22Rv1 (cell line): ENCODE data around the gene SNAI1.

ENCODE experiments used
- H3K27ac ChIP-seq: fragments of 450-650 bp; 2 replicates; pipeline ENCODE4 v1.5.1; 2017
- CTCF ChIP-seq: fragments of 450-650 bp; IDR thresholded peaks from 2 replicates; pipeline ENCODE4 v1.5.1; 2017; ENCODE audit warnings: mild to moderate bottlenecking
- ZFX ChIP-seq: fragments of 450-650 bp; IDR thresholded peaks from 2 replicates; pipeline ENCODE4 v1.6.1; 2017; ENCODE audit warnings: antibody characterized with exemption, borderline replicate concordance

Gene SNAI1

DNA sequence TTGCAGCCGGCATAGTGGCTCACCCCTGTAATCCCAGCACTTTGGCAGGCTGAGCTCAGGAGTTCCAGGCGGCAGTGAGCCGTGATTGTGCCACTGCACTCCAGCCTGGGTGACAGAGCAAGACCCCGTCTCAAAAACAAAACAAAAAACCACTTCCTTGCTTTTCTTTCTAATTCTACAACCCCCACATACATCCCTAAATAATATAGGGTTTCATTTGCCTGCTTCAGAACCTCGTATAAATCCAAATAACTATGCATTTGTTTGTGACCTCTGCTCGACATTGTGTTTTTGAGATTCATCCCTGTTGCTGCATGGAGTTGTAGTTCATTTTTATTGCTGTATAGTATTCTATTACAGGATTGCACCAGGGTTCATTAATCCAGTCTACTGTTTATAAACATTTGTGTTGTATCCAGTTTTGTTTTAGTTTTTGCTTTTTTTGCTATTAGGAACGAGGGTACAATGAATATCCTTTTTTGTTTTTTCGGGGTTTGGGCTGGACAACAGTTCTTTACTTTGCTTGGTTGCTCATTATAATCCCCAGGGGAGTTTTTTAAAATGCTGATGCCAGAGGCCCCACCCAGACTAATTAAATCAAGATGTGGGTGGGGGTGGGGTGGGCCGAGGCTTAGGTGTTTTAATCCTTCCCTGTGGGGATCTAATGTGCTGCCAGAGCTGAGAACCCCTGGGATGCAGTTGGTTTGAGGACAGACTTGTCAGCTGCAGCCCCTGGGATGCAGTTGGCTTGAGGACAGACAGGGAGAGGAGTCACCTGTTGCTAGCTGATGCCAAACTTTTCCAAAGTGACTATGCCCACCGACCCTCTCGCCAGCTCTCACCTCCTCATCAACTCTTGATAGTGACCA is 2.4 kb upstream of the SNAI1 start:
- TF ChIP-seq CTCF (no peak), ZFX (no peak)
- H3K27ac ChIP-seq, result no peak overlapping the region

DNA sequence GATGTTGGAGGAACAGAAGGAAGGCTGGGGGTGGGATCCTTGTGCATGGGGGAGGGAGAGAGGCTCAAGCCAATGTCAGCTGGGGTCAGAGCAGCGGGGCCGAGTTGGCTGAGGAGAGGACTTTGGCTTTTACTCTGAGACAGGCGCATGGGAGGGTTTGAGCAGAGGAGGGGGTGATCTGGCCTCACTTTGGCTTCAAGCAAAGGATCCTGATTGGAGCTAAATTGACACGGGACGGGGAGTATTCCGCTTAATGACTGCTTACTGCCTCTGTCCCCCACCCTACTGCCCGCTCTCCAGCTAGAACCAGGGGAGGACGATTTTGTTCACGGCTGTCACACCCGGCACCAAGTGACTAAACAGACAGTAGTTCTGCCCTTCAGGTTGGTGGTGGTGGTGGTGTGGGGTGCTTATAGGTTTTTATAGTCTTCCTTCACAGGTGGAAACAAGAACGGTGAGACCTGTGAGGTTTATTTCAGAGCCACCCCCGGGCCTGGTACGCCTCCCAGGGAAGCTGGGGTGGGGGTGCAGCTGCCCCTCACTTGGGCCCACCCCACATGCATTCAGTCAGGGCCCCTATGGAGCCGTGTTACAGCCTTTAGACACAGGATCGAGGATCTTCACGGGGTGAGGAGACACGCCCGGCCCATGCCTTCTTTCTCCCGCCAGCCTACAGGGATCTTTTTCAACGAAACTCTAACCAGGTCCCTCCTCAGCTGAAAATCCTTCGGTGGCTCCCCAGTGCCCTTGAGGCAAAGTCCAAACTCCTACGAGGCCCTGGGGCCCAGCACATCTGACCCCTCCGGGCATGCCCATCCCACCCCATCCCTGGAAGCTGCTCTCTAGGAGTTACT is 1.3 kb upstream of the SNAI1 start:
- no peak overlapping the region for H3K27ac ChIP-seq
- TF ChIP-seq CTCF (no peak), ZFX (no peak)

DNA sequence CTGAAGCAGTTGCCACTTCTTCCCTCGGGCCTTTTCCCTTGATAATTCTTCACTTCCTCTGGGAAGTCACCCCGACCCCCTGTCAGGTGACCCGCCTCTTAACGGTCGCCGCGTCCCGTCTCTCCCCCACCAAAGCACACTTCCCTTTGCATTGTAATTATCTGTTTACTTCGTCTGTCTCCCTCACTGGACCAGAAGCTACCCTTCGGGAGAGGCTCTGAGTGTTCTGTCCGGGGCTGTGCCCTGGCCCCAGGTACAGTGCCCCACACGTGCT is 771 bp upstream of the SNAI1 start:
- 0 out of 2 replicates have a peak overlapping the region, but pooled peaks have one; percentile 18 for H3K27ac ChIP-seq
- no peak for TF ChIP-seq ZFX
- no peak for TF ChIP-seq CTCF

DNA sequence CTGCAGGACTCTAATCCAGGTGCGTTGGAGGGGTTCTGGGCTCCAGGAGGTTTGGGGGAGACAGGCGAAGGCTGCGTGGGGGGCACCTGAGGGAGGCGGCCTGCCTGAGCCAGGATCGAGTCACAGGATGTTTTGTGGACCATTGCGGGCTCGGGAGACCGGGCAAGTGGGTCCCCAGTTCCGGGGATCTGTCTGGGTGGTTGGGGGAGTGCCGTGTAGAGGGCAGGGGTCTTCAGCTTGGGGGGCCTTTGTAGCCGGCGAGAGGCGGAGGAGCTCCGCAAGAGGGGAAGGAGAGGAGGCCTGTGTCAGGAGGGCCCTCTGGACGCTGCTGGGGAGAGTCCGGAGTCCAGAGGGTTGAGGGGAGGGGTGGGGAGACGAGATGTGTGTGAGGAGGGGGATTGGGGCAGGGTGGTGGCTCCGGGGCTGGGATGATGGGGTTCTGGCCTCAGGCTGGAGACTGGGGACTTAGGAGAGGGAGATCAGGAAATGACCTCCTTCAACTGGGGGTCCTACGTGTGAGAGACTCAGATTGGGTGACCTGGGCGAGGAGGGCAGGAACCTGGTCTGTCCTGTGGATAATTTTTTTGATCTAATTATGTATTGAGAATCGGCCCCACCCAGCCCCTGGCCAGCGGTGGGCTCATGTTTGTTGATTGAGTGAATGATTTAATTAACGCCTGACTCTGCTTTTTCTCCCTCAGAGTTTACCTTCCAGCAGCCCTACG is 505 bp downstream of the SNAI1 start:
- H3K27ac ChIP-seq, result no peak overlapping the region
- TF ChIP-seq ZFX (no peak), CTCF (no peak)

- no peak overlapping the region for H3K27ac ChIP-seq
- TF ChIP-seq ZFX (no peak), CTCF (no peak)
Measured at GRCh38 chr20:49983848-49984408, 1.1 kb downstream of the SNAI1 start.

DNA sequence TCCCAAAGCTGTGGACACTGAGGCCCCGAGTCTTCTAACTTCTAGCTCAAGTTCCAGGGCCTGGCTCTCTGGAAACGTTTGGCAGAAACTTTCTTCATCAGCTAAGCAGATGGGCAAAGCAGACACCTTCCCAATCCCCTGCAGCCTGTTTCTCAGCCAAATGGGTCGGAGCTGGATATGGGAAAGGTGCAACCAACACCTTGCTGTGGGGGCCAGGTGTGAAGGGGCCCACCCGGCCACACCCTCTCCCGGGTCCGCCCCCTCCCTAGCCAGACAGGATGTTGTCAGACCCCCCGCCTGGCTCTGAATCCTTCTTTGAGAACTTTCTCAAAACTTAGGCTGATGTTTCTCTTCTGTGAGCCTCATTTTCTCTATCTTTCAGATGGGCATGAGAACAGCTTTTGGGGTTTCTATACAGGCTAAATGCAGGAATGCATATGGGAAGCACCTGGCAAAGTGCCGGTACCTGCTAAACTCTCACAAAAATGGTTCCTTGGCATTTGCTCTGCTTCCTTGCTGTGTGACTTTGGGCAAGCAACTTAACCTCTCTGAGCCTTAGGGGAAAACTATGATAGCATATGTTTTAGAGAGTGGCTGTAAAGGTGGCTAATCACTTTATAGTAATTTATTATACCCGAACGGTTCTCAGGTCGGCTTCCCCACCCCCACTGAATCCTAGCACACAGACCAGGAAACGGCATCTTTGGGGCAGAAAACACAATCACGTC is 1.8 kb downstream of the SNAI1 start:
- TF ChIP-seq ZFX (no peak), CTCF (no peak)
- H3K27ac ChIP-seq, result no peak overlapping the region
